Amniotic stem cell (primary cell): Measurements from ENCODE around the gene NGF.

Experiments used
- DNase-seq: peaks from one replicate; lab custom pipeline; 2025; lab: John Stamatoyannopoulos, UW

NGF gene

GRCh38 chr1:115281143-115281542 lies 56.9 kb downstream of the NGF start:
- DNase-seq: no peak

- peak; percentile 42 for DNase-seq
These were observed 58.0 kb downstream of the NGF start for GRCh38 chr1:115280064-115280463.

GRCh38 chr1:115278211-115278610 lies 59.8 kb downstream of the NGF start:
- no peak for DNase-seq

GRCh38 chr1:115277276-115277675 lies 60.8 kb downstream of the NGF start:
- no peak for DNase-seq

GRCh38 chr1:115275216-115275615 lies 62.8 kb downstream of the NGF start:
- no peak for DNase-seq

- DNase-seq: no peak
These were observed 63.6 kb downstream of the NGF start for GRCh38 chr1:115274467-115274866.

- DNase-seq: no peak
These were observed 71.2 kb downstream of the NGF start for GRCh38 chr1:115266729-115267421.

- no peak for DNase-seq
These were observed 73.0 kb downstream of the NGF start for GRCh38 chr1:115265099-115265498.

GRCh38 chr1:115262886-115263285 lies 75.2 kb downstream of the NGF start:
- no peak for DNase-seq

GRCh38 chr1:115261496-115261895 lies 76.6 kb downstream of the NGF start:
- DNase-seq: no peak

GRCh38 chr1:115258302-115258866 lies 79.7 kb downstream of the NGF start:
- DNase-seq: no peak

GRCh38 chr1:115257591-115257990 lies 80.5 kb downstream of the NGF start:
- no peak for DNase-seq

GRCh38 chr1:115255154-115255553 lies 82.9 kb downstream of the NGF start:
- DNase-seq: no peak

GRCh38 chr1:115252585-115252984 lies 85.5 kb downstream of the NGF start:
- no peak for DNase-seq

GRCh38 chr1:115251856-115252255 lies 86.2 kb downstream of the NGF start:
- peak; percentile 70 for DNase-seq

- no peak for DNase-seq
These were observed 86.7 kb downstream of the NGF start for GRCh38 chr1:115251340-115251748.

GRCh38 chr1:115246526-115246925 lies 91.5 kb downstream of the NGF start:
- no peak for DNase-seq

- DNase-seq: no peak
These were observed 92.8 kb downstream of the NGF start for GRCh38 chr1:115245227-115245626.

GRCh38 chr1:115242543-115242942 lies 95.5 kb downstream of the NGF start:
- no peak for DNase-seq

- no peak for DNase-seq
These were observed 96.7 kb downstream of the NGF start for GRCh38 chr1:115241309-115241708.

GRCh38 chr1:115240297-115240696 lies 97.8 kb downstream of the NGF start:
- DNase-seq: no peak

GRCh38 chr1:115239426-115239825 lies 98.6 kb downstream of the NGF start:
- peak; percentile 54 for DNase-seq

- DNase-seq: no peak
These were observed 99.0 kb downstream of the NGF start for GRCh38 chr1:115239148-115239422.
